Skeletal muscle cell (primary cell): ENCODE measurements around the gene SLC38A8.

Source experiments
- DNase-seq: peaks from one replicate; pipeline ENCODE4 v3.0.0-alpha.2; 2010; ENCODE audit warnings: low read depth
- H3K4me3 ChIP-seq: 2 replicates; pipeline ENCODE4 v1.5.1; 2011; ENCODE audit warnings: low read depth, mild to moderate bottlenecking, control low read depth, low read length, moderate library complexity

Gene SLC38A8

DNA sequence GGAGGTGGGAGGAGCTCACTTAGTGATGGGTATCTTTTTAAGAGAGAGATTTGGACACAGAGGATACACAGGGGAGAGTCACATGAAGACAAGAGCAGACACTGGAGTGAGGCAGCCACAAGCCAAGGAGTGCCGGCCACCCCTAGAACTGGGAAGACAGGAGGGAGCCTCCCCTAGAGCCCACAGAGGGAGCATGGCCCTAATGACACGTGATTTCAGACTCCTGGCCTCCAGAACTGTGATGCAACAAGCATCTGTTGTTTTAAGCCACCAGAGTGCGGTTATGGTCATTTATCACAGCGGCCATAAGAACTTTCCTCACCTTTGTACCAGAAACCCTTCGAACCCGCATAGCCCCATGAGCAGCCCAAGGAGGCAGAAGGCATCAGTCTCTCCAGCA, 33.3 kb downstream of the SLC38A8 start:
- no peak overlapping the region for H3K4me3 ChIP-seq
- no peak for DNase-seq

DNA sequence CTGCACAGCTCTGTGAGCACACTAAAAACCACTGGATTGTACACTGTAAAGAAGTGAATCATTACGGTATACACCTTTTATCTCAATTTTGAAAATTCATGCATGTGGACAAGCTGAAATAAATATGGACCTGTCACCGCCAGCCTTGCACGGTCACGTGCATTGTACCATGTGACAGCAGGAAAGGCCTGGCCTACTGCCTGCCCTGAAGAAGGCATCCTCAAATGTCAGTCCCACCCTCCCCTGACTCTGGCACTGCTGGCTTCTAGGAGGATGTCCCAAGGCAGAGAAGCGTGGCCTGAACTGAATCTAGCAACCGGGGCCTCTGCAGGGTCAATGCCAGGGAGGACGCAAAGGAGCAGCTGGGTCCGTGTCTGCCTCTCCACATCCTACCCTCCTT, 34.6 kb downstream of the SLC38A8 start:
- DNase-seq, result no peak
- no peak overlapping the region for H3K4me3 ChIP-seq

DNA sequence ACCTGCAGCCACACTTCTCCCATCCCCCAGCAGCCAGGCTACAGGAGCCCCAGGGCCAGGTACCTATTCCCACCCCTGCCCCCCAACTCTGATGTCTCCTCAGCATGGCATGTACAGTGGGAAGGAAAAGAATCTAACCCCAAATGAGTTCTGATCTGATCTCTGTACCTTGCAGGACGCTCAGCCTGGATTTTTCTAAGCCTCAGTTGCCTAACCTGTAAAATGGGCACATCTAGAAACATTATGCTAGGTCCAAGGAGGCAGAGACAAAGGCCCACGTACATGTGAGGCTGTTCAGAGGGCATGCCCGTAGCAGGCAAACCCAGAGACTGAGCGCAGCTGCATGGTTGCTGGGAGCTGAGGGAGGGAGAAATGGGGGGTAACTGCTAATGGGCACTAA, 35.1 kb downstream of the SLC38A8 start:
- DNase-seq, result no peak

DNA sequence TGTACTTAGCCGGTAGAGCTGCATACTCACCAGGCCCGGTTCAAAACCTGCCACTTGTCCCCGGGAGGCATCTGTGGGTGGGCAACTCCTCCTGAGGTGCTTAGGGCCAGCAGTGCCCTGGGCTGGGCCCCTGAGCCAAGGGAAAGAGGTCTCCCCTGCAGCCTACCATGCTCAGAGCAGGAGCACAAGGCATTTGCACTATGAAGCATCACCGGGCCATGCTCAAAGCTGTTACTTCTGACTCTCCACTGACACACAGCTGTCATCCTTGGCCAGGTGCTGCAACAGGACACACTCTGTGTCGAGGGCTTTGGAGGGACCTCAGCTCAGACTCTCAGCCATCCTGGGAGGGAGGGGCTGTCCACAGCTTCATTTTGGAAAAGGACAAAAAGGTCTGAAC, 37.2 kb downstream of the SLC38A8 start:
- no peak for DNase-seq
- H3K4me3 ChIP-seq, result no peak overlapping the region

More for the DNA sequence above, 35.1 kb downstream of the SLC38A8 start:
- no peak overlapping the region for H3K4me3 ChIP-seq

DNA sequence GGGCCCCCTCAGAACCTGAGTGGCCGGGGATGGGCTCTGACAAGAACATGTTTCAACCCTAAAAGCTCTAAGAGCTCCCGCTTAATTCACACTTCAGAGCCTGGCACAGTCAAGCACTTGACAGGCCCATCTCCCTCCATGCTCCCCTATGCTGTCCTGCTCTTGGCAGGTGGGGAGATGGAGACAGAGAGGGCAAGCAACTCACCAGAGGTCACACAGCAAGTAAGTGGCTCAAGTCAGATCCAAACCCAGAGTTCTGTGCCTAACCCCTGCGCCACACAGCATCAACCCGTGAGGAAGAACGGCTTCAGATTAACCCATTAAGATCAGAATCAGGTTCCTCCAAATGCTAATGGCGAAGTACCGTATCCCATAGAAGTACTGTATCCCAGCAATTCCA, 38.2 kb downstream of the SLC38A8 start:
- no peak for DNase-seq
- no peak overlapping the region for H3K4me3 ChIP-seq

DNA sequence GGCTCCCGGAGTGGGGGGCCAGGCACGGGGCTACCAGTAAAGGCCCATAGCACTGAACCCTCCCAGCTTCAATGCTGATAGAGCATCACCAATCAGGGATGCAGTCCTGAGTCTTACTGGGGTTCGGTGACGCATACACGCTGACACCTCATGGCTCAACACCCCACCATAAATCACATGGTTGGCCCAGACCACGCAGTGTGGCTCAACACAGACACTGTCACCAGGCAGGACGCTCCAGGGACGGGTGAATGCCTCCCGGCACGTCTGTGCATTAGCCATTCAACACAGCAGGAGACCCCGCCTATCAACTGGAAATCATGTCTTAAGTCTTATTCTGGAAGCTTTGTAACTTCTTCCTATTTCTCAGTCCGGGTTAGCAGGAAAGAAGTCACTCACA, 39.6 kb downstream of the SLC38A8 start:
- no peak overlapping the region for H3K4me3 ChIP-seq
- DNase-seq, result no peak

DNA sequence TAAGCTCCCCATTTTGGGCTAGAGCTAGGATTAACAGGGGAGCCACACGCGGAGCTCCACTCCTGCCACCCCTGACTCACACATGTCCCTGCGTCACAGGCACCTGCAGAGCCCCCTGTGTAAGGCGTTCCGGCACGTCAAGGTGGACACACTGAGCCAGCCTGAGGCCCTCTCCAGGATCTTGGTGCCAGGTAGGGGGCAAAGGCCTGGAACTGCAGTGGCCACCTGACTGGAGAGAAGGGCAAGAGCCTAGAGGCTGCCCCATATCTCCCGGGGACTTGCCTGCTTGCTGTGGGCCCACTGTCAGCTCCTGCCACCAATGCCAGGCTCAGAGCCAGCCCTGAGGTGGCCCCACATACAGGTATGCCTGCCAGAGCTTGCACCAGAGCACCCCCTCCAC, 40.9 kb downstream of the SLC38A8 start:
- H3K4me3 ChIP-seq, result no peak overlapping the region
- no peak for DNase-seq

DNA sequence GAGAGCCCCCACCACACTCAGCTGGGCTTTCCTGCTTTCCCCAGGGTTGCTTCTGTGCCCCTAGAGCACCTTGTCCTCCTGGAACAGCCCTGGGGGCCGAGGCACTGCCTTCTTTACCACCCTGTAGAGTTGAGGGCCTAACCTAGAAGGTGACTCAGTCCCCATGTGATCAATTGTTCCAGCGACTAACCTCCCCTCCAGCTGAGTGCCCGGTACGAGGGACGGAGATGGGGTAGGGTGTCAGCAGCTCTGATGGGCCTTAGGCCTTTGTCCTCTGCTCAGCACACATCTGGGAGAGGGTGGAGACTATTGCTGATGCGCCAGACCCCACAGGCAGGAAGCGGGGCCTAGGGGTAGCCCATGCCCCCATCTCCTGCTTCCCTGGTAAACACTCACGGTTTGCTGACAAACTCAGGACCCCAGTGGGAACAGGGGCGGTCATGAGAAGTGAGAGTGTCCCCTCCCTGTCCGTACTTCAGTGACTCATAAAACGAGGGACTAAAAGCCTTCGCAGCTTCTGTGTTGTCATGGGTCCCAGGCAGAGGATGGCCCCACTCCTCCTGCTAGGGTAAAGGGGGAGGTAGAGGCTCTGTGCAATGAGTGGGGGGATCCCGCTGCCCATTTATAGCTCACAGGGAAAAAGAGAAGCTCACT, 41.5 kb downstream of the SLC38A8 start:
- DNase-seq, result no peak
- H3K4me3 ChIP-seq, result no peak overlapping the region

DNA sequence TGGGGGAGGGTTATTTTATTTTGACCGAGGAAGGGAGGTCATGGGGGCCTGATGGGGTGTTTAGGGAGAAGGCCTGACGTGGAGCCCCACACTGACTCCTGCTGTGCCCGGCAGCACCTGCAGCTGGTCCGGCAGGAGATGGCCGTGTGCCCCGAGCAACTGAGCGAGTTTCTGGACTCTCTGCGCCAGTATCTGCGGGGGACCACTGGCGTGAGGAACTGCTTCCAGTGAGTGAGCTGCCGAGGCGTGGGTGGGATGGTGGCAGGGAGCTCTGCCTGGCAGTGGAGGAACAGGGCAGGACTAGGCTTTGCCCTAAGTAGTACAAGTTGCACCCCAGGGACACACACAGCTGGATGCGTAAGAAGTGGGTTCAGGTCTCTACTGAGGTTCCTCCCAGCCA, 44.5 kb downstream of the SLC38A8 start:
- no peak overlapping the region for H3K4me3 ChIP-seq
- no peak for DNase-seq

DNA sequence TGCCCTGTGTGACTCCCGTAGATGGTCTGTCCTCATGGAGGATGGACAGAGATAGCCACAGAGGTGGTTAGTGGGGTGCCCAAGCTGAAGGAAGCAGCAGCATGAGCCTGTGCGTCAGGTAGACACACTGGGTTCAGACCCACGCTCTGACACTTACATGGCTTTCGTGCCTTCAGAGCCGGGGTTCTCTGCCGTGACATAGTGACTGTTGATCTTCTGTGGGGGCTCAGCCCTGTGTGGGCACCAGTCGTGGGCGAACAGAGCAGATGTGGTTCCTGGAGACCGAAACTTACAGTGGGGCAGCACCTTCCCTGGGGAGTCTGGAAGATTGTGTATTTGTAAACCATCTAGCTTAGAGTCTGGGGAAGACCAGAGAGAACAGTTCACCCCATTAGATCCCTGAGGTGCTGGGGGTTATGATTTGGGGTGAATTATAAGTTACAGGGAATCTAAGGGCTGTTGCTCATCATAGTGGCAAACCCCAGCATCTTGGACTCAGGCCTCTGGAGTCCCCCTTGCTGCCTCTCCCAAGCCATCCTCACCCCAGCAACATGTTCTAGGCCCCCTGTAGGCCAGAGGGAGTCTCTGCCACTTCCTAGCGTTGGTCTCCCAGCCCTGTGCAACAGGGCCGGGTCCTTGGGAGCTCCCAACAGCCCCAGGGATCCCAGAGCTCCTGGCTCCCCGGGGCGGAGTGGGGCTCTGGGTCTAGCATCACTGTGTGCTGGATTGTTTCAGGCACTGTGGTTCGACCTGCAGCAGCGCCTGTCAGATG, 45.9 kb downstream of the SLC38A8 start:
- DNase-seq, result no peak
- no peak overlapping the region for H3K4me3 ChIP-seq

DNA sequence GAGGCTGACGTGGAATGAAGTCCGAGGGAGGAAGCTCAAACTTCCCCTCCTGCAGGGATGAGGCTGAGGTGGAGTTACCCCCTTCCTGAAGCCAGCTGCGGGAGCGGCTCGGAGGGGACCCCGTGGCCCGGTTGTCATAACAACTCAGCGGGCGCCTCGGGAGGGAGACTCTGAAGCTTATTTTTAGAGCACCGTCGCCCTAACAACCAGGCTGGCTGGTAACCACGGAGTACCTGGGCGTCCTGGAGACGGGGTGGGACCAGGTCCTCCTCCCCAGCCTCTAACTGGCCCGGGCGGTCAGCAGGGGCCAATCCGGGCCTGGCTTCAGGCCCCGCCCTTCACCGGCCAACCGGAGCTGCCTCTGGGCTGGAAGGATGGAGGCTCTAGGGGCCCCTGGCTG, 46.8 kb downstream of the SLC38A8 start:
- H3K4me3 ChIP-seq, result no peak overlapping the region
- no peak for DNase-seq

DNA sequence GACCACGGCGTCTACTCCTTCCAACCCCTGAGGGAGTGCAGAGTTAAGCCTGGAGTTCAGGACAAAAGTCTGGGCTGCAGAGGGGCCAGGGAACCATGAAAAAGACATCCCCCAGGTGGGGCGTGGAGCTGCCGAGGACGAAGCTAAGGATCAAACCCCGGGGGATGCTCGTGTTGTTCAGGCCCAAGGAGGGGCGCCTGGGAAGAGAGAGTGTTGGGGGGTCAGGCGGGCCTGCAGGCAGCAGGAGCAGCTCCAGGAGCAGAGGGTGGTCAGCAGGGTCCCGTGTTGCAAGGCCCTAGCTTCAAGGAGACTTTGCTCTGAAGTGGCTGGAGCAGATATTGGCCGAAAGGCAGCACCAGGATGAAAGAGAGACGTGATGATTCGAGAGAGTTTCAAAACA, 47.9 kb downstream of the SLC38A8 start:
- peak; percentile 4 for DNase-seq
- no peak overlapping the region for H3K4me3 ChIP-seq

DNA sequence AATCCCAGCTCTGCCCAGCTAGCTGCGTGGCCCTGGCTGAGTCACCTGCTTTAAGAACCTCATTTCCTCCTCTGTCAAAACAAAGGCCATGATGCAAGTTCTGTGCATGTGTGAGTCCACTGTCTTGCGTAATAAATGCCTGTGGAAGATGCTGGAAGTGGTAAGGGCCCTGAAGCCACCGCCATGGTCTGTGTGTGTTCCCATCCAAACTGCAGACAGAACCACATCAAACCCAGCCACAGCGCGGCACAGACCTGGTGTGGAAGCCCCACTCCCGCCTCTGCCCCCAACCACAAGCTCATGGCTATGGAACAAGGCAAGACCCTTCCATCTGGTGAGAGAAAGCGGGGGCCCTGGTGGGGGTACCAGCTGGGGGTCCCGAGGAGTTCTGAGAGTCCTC, 48.5 kb downstream of the SLC38A8 start:
- peak; percentile 79 for DNase-seq

DNA sequence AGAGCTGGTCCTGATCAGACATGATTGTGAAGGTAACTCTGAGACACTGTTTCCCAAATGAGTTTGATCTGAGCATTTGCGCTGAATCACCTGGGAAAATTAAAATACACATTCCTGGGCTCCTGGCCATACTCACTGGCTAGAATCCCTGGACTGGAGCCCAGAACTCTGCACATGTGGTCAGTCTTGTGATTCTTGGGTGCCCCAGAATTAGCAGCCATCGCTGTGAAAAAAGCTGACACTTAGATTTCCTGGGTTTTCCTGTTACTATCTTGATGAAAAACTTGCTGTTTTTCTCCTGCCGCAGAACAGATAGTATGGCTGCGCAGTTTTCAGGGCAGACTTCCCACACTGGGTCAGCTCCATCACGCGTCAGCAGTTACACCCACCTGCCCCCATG, 50.0 kb downstream of the SLC38A8 start:
- DNase-seq, result peak; percentile 7
- no peak overlapping the region for H3K4me3 ChIP-seq

More for the DNA sequence above, 48.5 kb downstream of the SLC38A8 start:
- no peak overlapping the region for H3K4me3 ChIP-seq

DNA sequence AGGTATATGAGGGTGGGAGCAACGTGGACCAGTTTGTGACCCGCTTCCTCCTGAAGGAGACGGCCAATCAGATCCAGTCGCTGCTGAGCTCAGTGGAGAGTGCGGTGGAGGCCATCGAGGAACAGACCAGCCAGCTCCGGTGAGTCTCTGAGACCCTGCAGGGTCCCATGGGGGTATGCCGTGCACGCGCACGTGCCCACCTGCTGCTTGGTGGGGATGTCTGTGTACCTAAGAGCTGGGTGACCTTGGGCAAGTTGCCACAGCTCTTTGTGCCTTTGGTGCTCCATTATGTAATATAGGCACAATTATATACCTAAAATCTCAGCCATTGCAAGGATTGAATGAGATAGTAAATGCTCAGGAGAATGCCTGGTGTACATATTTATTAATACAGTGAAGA, 52.1 kb downstream of the SLC38A8 start:
- H3K4me3 ChIP-seq, result no peak overlapping the region
- DNase-seq, result no peak

DNA sequence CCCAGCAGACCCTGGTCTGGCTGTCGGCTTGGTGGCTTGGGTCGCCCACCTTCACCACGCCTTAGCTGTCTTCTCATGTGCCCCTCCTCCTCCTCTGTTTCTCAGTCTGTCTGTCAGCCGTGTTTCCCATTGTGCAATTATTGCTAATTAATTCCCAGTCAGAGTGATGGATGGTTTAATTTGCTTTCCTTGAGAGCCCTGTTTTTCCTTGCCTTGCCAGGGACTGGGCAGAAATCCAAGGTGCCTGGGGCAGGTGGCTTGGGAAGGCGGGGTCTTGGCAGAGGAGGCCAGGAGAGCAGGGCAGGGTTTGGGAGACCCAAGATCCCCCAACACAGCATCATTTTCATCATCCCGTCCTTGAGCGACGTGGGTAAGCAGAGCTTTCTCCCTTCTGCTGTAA, 53.3 kb downstream of the SLC38A8 start:
- no peak overlapping the region for H3K4me3 ChIP-seq
- DNase-seq, result no peak

DNA sequence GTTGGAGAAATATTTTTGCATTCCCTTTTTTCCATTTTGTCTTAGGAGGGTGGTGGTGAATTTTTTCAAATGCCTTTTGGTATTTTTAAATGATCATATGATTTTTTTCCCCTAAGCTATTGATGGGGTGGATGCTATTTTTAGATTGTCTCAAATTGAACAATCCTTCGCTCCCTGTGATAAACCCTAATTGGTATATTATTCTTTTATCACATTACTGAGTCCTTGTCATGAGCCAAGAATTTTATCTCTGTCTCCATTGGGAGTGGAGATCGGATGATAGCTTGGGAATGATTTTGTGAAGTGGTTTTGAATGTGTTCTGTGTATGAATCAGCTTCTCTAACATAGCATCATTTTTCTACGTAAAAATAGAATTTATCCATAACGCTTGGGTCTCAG, 59.1 kb downstream of the SLC38A8 start:
- no peak overlapping the region for H3K4me3 ChIP-seq
- no peak for DNase-seq

DNA sequence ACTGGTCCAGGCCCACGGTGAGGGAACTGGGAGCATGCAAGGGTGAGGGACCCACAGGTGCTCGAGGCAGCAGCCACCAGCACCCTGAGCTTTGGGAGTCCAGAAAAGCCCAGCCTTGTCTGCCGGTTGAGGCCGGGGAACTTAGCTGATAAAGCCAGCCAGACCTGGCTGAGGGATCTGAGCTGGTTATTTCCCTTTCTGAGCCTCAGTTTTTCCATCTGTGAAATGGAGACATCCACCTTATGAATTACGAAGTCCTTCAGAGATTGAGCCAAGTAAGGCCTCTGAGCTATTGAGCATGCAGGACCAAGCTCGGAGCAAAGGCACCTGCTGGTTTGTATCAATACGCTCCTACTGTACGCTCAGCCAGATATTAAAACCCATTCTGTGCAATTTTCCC, 60.8 kb downstream of the SLC38A8 start:
- no peak for DNase-seq
- no peak overlapping the region for H3K4me3 ChIP-seq

DNA sequence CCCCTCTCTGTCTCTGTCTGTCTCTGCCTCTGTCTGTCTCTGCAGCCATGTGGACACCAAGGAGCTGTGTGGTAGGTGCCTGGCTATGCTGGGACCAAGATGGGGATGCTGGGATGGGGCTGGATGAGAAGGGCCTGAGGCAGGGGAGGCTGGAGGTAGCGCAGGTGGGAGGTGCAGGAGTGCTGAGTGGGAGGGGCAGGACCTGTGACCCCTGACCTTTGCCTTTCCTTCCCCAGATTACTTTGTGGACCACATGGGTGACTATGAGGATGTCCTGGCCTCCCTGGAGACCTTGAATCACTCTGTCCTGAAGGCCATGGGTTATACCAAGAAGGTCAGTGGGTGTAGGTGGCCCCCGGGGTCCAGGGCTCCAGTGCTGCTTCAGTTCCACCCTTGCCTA, 61.8 kb downstream of the SLC38A8 start:
- no peak overlapping the region for H3K4me3 ChIP-seq
- no peak for DNase-seq

DNA sequence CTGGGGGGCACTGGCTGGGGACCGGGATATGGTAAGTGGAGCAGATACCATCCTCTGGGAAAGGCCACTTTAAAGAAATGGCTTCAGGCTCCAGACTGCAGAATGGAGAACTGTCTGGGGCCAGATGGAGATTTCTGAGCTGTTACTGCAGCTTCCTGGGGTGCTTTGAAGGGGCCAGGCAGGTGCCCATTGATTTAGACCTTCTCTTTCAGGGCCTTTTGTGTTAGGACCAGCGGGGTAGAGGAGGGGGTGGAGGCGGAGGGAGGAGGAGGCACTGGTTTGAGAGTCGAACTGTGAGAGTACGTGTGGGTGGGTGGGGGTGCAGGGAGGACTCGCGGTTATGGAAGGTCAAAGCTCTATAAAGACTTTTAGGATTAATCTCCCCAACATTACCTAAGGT, 63.2 kb downstream of the SLC38A8 start:
- DNase-seq, result no peak
- no peak overlapping the region for H3K4me3 ChIP-seq

DNA sequence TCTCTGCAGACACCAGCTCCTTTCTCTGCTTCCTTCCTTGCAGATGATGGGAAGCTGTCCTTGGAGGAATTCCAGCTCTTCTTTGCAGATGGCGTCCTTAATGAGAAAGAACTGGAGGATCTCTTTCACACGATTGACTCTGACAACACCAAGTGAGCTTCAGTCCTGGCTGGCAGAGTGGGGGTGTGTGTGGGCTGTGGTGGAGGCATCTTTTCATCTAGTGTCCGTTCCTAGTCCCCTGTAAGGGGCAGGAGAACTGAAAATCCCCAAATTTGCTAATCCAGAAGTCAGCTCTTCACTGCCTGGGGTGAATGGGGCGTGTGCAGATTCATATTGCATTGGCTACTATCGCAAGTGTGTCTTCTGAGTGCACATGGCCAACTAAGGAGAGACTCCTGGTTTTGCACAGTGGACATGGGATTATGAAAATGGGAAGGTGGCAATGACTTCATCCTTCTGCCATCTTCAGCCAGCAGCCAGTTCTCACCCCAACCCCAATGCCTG, 64.1 kb downstream of the SLC38A8 start:
- H3K4me3 ChIP-seq, result no peak overlapping the region
- DNase-seq, result no peak
